Peyer's patch (tissue), 4 donors: ENCODE results near the gene FARSA.

Experiments
- CTCF ChIP-seq, 6 experiments: fragments of 450-650 bp in 4 of 6; fragments of 200-600 bp in 2 of 6; sonication (generic) in 1 of 6; IDR thresholded peaks; one replicate each; pipeline ENCODE4 v1.5.1; 2017 to 2019; ENCODE audit warnings: antibody characterized with exemption in 6 of 6, mild to moderate bottlenecking in 3 of 6, moderate library complexity in 1 of 6
- POLR2A ChIP-seq, 2 donors: fragments of 450-650 bp; IDR thresholded peaks; one replicate each; pipeline ENCODE4 v1.5.1; 2017; ENCODE audit warnings: antibody characterized with exemption in 2 of 2, mild to moderate bottlenecking in 2 of 2, moderate library complexity in 2 of 2

- TF ChIP-seq CTCF (IDR thresholded peaks at IDR 0.05) (peak; percentile 19 to 76 (median 68)), POLR2A (IDR thresholded peaks at IDR 0.05) (peak in 1 of 2 donors; percentile 21)
Measured at GRCh38 chr19:12884926-12885748, 48.4 kb downstream of the FARSA start.
